NCI-H1417 treated with DMSO at 0.1 percent for 48 hours (cell line): Measurements from ENCODE around the gene TLK2.
"Not testable (repeated sequence)": the region's sequence is repeated elsewhere in the genome, so short reads cannot be mapped to it uniquely, and the experiment has no call there.

Source experiments
- DNase-seq: peaks from one replicate; lab custom pipeline; 2025; lab: John Stamatoyannopoulos, UW

Gene TLK2

DNA sequence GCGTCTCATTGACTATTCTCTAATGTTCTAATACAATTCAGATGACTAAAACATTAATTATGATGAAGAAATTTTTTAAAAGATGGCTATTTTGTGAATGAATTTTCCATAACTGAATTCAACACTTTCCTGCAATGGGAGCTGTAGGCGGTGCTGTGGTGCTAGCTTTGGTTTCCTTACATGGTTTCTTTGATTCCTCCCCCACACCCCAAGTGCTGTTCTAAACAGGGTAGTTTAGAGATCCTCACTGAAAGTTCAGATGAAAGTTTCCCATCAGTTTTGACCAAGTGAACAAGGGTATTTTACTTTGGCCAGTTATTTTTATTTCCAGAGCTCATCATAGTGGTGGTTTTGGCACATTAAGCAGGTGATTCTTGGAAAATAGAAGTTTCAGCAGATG lies 122.8 kb downstream of the TLK2 start:
- no peak for DNase-seq

DNA sequence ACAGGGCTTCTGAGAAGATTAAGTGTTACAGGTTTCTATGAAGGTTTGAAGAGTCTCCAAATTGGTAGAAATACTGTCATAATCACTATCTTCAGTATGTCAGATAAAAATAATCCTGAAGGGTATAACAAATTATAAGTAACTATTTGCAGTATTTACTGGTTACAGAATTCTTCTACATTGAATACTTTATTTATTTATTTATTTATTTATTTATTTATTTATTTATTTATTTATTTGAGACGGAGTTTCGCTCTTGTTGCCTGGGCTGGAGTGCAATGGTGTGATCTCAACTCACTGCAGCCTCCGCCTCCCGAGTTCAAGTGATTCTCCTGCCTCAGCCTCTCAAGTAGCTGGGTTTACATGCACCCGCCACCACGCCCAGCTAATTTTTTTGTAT lies 125.2 kb downstream of the TLK2 start:
- DNase-seq: not testable (repeated sequence)

DNA sequence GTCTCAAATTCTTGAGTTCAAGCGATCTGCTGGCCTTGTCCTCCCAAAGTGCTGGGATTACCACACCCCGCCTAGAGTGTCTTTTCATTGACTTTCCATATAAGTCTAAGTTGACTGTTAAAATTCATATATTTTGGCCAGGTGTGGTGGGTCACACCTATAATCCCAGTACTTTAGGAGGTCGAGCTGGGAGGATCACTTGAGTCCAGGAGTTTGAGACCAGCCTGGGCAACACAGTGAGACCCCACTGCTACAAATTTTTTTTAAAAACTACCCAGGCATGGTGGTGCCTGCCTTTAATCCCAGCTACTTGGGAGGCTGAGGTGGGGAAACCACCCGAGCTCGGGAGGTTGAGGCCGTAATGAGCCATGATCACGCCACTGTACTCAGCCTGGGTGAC lies 127.0 kb downstream of the TLK2 start:
- DNase-seq: no peak

DNA sequence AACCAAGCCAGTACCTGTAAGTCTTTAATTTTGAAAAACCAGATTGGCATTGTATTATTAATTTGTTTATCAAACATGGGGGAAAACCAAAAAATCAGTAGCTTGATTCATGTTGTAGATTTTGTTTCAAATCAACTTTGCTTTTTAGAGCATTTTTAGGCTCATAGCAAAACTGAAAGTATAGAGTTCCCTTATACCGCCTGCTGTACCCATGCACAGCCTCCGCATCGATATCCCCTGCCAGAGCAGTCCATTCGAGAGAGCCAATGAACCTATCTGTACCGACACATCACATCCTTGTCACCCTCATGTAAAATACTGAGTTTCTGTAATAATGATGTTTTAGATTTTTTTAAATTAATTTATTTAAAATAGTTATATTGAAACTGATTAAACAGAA lies 132.7 kb downstream of the TLK2 start:
- DNase-seq: no peak

DNA sequence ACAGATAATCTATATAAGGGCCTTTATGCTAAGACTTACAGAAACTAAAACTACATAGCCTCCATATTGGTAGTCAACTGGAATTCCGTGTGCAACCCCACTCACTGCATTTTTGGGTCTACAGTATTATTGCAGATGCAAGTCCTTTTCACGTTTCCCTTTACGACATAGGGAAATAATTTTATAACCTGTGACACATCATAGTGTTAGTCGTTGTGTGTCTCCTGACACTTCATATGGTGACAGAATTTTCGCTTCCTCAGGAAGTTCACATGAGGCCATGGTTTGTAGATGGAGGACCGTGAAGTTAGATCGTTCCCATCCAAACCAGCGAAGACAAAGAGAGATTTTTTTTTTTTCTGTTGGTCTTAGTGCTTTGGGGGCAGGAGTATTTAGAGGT lies 133.1 kb downstream of the TLK2 start:
- DNase-seq: no peak

DNA sequence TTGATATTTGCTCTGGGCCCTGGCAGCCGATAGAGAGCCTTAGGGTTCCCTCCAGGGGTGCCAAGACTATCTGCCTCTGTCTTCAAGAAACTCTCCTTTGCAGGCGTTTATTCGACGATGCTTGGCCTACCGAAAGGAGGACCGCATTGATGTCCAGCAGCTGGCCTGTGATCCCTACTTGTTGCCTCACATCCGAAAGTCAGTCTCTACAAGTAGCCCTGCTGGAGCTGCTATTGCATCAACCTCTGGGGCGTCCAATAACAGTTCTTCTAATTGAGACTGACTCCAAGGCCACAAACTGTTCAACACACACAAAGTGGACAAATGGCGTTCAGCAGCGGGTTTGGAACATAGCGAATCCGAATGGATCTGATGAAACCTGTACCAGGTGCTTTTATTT lies 133.7 kb downstream of the TLK2 start:
- DNase-seq: not testable (repeated sequence)

DNA sequence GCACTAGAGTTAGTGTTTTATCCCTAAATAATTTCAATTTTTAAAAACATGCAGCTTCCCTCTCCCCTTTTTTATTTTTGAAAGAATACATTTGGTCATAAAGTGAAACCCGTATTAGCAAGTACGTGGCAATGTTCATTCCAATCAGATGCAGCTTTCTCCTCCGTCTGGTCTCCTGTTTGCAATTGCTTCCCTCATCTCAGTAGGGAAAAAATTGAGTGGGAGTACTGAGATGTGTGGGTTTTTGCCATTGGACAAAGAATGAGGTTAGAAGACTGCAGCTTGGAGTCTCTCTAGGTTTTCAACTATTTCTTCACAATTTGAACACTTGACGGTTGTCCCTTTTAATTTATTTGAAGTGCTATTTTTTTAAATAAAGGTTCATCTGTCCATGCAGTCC lies 134.5 kb downstream of the TLK2 start:
- DNase-seq: not testable (repeated sequence)

DNA sequence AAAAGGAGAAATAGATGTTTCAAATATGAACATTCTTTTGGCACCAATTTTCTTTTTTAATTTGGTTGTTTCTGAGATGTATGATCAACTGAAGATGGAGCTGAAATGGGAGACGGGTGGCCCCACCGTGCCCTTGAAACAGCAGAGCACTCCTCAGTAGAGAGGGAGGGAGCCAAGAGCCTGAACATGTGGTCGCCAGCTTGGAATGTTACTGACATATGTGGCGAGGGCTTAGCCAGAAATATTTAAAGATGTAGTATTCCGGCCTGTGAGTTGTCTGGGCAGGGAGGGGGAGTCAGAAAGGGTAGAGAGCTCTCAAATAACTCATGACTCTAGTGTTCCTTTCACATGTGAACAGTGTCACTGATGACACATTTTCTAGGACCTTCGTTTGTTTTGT lies 135.5 kb downstream of the TLK2 start:
- no peak for DNase-seq

DNA sequence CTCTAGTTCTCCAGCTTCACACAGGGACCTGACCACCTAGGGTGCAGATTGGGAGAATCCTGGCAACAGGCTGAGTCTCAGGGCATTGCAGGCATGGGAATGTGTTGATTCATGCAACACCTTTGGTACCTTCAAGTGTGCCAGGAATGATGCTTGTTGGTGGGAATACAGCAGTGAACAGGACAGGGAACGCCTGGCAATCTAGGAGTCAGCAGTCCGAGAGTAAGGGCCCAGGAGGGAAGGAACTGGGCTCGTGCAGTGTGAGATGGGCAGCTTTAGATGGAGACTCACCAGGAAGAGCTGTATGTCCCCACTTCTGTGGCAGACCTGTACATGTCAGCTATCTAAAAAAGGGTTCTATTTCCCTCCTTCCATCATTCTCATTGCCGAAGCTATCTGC lies 136.9 kb downstream of the TLK2 start:
- no peak for DNase-seq

DNA sequence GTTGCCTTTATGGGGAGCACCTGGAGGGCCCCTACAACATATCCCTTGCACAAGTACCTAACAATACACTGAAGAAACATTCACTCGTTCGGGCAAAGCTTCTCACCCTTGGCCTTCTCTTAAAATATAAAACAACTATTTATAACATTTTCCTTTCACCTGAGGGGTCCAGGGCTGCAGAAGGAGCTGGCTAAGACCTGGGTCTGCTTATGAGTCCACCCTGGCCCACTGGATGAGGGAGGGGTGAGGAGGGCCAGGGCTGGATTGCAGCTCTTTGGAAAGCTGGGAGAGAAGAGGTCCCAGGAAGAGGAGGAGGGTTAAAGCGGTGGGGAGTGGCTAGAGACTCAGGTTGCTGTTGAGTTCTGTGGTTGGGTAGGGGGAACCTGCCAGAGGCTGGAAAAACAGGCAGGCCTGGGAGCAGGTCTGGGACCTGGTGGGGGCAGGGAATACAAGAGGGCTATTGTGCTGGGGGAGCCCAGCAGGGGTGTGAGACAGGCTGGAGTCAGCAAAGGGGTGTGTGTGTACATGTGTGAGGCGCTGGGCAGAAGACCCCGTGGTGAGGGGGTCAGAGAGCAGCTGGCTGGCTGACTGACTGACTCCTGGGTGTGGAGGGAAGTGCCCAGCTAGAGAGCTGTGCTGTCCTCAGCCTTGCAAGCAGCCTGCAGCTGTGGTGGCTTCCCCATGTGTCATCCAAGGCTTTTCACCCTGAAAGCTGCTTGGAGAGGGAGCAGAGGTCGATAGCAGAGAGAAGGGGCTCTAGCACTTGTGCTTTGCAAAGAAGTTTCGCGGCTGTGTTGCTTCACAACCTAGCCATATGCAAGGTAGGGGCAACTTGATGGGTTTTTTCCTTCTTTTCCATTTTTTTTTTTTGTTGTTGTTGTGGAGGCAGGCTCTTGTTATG lies 138.6 kb downstream of the TLK2 start:
- DNase-seq: no peak

DNA sequence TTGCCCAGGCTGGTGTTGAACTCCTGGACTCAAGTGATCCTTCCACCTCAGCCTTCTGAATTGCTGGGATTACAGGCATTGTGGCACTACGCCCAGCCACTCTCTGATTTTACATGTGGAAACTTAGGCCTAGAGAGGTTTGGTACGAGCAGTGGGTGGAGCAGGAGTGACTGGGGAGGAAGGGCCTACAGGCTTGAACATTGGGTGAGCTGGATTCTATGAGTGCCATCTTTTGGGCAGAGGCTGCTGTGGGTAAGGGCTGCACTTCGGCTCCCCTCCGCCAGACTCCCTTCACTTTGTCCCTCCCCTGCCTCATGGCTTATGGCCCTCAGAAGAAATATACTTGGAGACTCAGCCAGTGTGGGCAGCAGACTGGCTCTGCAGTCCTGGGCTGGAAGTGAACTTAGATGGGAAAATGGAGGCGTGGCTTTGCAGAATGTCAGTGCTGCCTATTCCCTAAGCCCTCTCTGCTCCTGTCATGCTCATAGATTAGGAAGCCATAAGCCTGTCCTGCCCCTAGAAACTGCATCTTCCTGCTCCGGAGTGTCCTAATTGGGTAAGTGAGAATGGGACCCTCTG lies 139.4 kb downstream of the TLK2 start:
- DNase-seq: no peak

DNA sequence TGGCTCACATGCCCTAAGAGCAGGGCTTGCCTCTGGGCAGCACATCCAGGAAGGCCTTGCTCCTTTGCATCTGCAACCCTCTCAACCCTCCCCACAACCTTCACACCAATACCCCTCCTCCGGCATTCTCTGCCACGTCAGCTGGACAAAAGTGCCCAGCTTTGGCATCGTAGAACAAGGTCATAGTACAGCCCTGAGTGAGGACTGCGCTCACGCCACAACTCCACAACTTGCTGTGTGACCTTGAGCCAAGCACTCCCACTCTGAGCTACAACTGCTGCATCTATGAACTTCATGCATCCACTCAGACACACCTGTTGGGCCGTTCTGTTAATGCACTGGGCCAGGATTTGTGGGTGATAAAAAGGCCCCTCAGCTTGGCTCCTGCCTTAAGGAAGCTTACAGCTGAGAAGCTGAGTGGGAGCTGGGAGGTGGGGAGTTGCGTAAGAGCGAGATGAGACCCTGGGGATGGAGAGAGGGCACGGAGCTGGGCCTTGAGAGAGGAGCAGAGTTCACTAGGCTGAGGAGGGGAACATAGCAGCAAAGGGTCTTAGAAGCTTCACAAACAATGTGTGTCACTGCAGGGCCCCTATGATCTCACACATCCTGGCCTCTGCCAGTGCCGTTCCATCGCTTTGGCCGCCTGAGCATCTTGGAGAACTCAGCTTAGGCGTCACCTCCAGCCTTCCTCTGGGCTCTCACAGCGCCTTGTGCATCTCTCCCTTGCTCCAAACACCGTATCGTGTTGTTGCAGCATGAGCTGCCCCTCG lies 140.2 kb downstream of the TLK2 start:
- no peak for DNase-seq

DNA sequence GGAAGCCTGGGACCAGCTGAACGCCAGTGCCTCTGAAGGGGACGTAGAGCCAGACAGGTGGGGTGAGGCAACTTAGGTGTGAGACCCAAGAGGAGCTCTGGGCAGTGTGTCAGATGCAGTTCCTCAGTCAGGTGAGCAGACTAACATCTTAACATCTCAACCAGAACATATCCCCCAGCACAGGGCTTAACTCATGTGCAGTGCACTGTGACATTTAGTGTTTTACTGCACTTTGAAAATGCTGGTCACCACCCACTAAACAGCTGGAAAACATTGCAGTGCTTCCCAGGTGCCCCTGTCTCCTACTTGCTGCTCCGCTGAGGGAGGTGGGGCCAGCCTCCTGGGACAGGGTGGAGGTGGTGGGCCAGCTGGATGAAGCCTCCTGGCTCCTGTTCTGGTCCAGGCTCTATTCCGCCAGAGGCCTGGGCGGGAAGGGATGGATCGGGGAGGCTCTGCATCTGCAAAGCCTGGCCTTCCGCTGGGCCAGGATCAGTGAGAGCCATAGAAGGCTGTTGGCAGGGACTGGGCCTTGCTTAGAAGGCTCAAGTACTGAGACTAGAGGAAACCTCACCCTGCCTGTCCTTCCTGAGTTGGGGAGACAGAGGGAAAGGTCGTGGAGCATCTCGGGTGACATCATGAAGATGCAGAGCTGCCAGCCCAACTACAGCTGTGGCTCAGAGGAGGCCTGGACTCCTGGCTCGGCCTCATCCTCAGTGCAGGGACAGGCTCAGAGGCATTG lies 141.0 kb downstream of the TLK2 start:
- DNase-seq: no peak

DNA sequence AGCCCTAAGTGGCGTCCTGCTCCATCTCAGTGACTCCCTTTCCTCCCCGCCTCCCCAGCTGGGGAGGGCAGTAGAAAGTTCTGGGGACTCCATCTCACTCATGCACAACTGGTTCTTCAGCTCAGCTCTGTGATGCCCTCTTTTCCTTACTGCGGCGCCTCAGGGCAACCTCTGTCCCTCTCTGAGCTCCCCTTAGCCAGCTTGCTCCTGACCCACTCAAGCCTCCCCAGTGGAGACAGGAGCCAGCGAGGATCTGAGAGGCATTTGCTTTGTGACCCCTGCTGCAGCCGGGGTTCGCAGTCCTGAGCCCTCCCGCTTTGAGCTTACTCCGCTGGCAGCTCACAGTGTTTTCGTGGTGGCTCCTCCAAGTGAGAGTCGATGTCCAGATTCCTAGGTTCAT lies 142.6 kb downstream of the TLK2 start:
- DNase-seq: no peak

DNA sequence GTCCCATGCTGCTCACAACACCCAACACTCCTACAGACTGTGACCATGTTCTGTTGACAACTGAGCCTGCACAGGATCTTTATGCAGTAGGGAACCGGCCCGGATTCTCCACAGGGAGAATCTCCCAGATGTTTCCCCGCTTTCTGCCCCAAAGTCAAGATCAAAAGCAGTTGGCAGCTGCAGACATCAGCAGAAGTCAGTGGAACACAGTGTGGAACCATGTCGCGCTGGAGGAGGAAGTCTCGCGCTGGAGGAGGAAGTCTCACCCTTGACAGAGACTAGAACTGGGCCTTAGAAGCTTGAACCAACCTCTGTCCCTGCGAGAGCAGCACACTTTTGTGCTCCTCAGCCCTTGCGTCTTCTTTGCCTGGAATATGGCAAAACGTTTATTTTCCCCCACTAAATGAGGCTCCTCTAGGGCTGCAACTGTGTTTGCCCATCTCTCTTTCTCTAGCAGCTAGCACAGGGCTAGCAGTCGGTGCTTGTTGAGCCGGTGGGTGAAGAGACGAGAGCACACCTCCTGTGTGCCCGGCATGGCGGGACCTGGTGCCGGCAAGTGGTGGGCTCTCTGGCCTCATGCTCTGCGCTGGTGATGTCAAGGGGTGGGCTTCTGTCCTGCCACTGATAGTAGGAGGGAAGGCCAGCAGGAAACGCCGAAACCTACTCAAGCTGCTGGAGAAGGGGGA lies 146.7 kb downstream of the TLK2 start:
- no peak for DNase-seq

DNA sequence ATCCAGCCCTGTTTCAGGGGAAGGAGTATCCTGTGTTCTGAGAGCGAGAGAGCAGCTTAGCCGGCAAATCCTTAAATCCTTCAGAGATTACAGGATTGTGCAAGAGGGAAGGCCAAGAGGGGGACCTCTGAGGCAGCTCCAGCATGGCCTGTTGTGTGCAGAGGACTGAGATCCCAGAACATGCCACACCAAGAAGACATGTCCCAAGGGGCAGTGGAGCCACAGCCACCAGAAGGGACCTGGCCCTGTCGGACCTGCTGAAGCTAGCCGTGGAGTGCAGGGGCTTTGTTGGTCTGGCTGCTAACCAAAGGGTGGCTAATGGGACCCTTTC lies 147.2 kb downstream of the TLK2 start:
- no peak for DNase-seq

DNA sequence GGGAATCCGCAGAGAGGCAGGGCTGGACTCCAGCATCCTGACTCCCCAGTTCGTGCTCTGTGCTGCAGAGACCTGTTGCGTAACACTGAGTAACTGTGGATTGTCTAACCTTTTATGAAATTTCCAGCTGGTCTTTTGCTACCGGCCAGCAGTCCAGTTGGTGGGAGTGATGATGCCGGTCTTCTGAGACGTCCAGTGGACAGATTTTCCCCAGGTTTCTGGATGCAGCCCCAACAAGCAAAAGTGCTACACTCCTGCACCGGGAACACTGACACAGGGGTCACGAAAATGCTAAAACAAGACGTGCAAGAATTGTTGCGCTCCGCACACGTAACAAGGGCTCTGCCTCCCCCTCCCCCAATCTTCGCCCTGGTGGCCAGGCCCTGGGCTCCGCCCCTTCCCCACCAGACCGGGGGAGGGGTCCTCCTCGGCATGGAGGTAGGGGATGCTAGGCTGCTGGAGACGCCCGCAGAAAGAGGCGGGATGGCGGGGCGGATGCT lies 148.1 kb downstream of the TLK2 start:
- DNase-seq: no peak

DNA sequence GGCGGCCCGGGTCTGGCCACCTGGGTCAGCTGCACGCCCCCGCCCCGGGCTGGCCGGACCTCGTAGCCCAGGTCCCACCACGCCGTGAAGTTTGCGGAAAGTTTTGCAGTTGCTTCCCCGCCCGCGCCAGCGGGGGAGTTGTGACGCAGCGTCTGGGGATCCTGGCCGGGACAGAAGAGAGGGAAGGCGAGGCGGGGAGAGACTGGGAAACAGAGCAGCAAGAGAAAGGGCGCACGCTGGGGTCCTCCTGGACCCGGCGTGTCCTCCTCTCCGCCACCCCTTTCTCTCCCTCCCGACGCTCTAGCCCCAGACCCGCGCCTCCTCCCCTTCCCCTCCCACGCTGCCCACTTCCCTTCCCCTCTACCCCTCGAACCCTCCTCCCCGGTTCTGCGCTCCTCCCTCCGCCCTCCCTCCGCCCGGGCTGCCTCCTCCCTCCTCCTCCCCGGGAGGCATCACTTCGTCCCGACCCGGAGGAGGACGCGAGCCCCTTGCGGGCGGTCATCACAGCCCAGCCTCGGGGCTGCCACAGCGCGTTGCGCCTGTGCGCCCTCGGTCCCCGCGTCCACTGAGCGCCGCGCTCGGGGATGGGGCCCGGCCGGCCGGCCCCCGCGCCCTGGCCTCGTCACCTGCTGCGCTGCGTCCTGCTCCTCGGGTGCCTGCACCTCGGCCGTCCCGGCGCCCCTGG lies 148.7 kb downstream of the TLK2 start, which contains the start of gene MRC2:
Gene MRC2, plus strand, starts transcription at position 452 of the 685 bp plus-strand sequence. Its CDS starts 133 bp downstream, at position 585.
- DNase-seq: no peak

DNA sequence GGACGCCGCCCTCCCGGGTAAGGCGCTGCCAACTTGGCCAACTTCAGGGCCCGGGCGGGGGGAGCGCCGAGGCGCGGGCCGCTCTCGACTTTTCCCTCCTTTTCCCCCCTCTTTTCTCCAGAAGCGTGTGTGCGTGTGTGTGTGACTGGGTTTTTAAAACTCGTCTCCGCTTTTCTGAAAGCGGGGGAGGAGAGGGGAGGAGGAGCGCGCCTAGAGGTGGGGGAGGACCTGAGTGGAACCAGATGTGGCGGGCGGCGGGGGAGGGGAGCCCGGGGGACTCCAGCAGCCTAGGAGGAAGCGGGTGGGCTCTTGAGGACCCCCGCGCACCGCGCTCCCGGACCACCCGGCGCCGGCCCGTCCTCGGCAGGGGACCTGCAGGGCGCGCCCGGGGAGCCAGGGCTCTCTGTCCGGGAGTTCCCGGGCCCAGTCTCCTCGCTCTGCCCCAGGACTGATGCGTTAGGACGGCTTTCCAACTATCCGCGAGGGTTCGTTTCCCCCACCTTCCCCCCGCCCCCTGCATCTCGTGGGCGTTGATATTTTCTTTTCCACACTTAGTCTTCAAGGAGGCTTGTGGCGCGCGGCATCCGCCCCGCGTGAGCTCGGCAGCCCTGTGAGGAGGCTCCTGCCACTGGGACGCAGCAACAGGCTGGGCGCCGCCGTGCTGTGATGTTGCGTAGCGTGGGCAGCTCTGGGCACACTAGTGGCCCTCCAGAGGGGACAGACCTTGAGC lies 149.4 kb downstream of the TLK2 start:
- DNase-seq: no peak
